OCI-M1 (cell line): ENCODE data around the gene ZNF750.

ENCODE experiments used
- DNase-seq: peaks from one replicate; lab custom pipeline; 2025; lab: John Stamatoyannopoulos, UW

The ZNF750 gene

DNA sequence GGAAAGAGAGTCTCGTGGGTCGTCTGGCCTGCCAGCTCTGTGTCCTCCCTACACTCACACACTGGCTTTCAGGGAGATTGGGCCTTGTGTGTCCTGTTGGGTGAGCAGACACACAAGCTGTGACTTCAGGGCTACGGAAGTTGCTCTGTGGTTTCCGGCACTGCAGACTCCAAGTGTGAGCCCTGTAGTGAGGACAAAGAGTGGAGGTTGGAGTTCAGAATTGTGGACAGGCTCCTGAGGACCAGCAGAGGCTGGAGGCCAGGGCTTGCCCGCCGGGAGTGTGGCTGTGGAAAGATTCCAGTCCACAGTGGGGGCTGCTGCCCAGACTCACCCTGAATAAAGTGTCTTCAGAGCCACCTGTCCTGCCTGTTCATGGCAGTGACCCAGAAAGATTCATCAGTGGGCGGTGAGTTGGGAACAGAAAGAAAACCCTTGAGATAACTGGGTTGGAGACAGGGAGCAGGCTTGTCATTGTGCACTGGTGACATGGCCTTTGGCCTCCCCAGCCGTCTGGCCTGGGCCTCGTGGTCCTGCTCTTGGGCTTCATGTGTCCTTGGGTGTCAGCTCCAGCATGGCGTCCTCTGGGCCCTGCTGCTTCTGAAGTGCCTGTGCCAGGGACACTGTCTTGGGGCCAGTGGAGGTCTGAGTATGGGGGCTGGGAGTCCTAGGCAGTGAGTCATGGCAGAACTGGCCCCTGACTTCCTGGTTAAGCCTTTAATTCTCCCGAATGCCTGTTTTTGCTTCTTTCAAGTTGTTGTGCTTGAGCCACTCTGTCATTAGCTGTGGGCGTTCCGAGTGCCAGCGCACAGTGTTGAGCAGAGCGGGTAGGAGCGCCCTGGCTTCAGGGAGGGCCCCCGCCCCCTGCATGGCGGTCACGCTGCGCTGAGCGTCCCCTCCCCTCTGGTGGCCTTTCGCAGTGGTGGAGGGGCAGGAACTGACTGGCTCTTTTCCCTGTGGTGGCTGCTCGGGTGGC is 19.9 kb upstream of the ZNF750 start:
- no peak for DNase-seq

DNA sequence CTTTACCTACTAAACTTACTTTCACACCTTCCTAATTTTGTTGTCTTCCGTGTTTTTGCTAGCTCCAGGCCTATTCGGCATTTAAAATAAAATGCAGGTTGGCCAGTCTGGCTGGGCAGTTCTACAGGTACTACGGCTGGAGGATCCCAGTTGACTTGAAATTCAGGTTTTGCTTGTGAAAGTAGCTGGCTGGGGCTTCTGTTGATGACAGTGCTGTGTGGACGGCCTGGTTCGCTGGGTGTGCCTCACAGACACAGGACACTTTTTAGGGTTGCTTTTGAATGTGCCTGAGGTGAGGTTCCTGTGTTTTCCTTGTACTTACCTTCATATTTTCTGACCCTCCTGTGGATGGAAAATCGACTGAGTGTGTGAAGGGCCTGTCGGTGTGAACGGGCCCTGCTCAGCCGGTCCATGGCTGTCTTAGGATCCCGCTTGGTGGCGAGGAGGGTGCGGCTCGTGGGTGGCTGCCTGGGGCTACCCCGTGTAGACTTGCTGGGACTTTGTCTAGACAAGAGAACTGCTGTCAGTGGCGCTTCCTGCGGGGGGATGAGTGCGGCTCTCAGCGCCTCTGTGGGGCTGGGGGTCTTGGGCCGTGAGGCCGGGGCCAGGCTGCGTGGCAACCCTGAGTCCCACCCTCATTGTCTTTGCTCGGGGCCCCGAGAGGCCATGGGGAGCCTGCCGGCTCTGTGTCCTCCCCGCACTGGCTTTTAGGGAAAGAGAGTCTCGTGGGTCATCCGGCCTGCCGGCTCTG is 18.7 kb upstream of the ZNF750 start:
- DNase-seq = no peak

DNA sequence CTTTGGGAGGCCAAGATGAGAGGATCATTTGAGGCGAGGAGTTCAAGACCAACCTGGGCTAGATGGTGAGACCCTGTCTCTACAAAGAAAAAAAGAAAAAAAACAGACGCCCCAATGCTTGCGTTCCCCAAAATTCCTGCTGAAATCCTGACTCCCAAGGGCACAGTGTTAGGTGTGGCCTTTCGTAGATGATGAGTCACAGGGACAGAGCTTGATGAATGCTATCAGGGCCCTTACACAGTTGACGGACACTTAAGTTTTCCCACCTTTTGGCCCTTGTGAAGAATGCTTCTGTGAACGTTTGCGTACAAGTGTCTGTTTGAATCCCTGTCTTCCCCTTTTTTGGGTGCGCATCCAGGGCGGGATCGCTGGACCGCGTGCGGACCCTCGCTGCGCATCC is 16.5 kb upstream of the ZNF750 start:
- DNase-seq = no peak

DNA sequence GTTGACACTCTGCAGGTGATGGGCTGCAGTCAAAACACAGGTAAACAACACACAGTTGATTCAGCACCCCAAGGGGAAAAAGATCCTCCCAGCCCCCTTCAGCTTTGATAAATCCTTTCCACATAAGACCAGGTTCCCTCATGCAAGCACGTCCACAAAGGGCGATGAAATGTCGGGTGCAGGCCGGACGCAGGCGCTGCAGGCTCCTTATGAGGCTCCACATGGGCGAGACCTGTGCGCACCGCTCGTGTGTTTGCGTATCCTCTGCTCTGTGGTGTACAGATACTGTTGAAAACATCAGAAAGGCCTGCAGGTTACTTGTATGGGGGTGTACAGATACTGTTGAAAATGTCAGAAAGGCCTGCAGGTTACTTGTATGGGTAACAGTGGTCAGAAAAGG is 14.4 kb upstream of the ZNF750 start:
- DNase-seq = no peak

DNA sequence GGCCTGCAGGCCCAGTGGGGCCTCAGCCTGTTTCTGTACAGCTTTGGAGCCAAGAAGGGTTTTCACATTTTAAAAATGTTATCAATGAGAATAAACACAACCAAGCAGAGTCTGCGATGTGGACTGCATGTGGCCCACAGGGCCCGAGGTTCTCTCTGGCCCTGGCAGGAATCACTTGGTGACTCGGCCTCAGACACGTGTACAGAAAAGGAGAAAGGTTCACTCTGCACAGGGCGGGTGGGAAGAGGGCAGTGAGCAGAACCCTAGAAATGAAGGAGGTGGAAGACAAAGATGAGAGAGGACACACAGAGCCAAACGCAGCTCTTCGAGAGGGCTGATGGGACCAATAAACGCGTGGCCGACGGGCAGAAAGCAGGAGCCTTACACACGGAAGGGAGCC is 11.6 kb upstream of the ZNF750 start:
- DNase-seq = no peak

DNA sequence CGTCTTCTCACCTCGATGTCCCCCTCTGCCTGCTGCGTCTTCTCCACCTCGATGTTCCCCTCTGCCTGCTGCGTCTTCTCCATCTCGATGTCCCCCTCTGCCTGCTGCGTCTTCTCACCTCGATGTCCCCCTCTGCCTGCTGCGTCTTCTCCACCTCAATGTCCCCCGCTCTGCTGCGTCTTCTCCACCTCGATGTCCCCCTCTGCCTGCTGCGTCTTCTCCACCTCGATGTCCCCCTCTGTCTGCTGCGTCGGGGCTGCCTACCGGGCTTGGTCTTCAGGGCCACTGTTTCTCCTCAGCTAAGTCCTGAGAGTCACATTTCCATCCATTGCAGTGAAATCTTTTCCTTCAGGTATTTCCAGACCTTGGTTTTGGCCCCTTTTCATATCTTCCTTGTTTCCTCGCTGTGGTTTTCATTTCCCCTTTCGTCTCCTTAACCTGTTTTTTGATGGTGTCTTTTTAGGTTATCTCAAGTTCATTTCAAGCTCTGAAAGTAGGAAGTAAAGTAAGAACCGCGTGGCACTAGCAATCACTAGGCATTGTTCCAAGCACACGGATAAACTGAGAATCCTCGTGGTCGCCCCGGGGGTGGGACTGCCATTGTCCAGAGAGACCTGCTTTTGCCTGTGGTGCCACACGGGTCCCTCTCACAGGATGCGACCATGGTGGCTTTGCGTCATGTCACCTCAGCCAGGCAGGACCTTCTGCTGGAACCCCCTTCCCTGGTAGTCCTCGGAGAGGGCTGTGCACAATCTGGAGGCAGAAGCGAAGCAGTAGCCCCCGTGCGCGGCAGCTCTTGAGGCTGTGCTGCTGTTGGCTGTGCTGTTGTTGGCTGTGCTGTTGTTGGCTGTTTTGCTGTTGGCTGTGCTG is 9.5 kb upstream of the ZNF750 start:
- DNase-seq = peak; percentile 40

DNA sequence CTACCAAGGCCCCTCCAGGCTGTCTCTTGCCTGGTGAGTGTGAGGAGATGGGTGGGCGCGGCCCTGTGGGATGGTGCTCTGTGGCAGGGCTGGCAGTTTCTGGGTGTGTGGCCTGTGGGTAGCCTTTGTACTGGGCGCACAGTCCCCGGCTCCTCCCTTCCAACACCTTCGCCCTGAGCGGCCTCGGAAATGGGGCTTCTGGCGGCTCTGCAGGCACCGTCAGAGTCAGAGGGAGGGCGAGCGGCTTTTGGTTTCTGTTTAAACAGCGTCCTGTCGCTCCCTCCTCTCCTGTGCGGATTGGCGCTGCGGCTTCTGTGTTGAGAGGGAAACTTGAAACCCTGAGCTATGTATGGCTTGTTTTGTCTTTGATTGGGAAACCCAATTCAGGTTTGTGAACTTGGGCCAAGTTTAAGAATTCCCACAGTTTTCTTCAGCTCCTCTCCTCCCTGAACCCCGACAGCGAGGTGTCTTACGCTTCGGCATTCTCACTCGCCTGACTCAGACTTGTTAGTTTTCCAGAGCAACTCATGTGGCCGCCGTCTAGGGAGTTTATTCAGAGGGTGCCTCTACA is 8.3 kb upstream of the ZNF750 start:
- DNase-seq = no peak

DNA sequence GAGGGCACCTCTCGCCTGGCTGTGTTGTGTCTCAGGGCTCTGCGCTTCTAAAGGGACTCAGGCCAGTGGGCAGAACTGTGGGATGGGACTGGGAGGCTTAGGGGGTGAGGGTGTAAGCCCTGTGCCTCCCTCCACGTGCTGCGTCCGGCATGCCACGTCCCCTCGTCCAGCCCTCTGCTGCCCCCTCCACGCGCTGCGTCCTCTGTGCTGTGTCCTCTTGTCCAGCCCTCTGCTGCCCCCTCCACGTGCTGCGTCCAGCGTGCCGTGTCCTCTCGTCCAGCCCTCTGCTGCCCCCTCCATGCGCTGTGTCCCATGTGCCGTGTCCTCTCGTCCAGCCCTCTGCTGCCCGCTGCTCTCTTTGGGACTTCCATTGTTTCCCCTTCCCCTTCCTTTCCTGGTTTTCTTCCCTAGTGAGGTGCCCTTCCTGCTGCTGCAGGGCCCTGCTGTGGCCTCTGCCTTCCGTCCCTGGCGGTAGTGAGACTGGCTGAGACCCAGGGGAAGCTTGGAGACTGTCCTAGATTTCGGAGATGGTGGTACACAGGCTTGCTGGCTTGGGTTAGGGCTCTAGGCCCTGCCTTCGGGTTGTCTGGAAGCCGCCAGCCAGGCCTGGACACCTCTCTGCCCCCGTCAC is 6.4 kb upstream of the ZNF750 start:
- DNase-seq = no peak

DNA sequence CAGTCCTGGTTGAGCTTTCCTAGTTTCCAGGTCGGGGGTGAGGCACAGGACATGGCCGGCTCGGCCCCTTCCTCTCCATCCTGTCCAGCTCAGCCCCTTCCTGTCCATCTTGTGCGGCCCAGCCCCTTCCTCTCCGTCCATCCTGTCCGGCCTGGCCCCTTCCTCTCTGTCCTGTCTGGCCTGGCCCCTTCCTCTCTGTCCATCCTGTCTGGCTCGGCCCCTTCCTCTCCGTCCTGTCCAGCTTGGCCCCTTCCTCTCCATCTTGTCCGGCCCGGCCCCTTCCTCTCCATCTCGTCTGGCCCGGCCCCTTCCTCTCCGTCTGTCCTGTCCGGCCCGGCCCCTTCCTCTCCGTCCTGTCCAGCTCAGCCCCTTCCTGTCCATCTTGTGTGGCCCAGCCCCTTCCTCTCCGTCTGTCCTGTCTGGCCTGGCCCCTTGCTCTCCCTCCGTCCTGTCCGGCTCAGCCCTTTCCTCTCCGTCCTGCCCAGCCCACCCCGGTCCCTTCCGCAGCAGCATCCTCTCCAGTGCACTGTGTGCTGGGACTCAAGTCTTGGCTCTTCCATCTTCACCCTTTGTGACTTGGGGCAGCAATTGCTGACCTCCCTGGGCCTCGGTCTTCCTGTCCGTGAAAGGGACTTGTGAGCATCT is 5.5 kb upstream of the ZNF750 start:
- no peak for DNase-seq

DNA sequence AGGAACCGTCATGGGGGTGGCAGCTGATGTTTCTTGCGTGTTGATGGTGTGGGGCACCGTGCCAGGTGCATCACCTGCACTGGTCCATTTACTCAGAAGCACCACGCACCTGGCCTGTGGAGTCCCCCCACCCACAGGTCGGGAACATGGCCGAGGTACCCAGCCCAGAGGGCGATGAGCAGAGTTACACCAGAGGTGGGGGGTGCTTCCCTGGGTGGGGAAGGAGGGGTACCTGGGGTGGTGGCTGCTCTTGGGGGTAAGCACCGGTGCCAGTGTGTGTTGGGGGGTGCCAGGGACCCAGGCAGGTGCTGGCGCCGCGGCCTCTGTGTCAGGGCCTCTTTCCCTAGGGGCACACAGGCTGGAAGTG is 5.0 kb upstream of the ZNF750 start:
- DNase-seq = no peak

DNA sequence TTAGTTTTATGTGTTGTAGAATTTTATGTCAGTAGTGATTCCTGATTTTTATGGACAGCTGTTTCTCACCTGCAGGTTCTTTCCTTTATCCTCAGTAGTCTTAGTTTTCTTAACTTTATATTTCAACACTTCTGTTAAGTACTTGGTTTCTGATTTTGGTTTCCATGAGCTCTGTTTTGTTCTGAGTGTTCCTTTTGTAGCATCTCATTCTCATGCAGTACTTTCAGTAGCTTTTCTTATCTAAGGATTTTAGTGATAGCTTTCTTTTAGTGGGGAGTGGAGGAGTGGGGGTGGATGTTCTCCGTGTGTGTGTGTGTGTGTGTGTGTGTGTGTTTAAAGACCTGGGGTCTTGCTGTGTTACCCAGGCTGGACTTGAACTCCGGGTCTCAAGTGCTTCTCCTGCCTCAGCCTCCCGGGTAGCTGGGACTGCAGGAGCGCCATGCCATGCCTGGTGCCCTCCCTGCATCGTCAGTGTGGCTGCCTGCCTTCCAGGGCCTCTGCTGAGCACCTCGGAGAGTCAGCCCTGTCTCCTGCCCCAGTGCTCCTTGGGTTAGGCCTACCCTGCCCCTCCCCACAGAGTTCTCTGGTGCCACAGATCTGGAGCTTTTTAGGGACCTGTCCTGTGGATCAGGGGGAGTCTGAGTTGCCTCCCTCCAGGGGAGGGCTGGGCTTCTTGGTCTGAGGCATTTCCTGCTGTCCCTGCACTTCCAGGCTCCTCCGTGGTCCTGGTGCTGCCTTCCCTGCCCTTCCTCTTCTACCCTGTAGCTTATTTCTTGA is 4.3 kb upstream of the ZNF750 start:
- no peak for DNase-seq

DNA sequence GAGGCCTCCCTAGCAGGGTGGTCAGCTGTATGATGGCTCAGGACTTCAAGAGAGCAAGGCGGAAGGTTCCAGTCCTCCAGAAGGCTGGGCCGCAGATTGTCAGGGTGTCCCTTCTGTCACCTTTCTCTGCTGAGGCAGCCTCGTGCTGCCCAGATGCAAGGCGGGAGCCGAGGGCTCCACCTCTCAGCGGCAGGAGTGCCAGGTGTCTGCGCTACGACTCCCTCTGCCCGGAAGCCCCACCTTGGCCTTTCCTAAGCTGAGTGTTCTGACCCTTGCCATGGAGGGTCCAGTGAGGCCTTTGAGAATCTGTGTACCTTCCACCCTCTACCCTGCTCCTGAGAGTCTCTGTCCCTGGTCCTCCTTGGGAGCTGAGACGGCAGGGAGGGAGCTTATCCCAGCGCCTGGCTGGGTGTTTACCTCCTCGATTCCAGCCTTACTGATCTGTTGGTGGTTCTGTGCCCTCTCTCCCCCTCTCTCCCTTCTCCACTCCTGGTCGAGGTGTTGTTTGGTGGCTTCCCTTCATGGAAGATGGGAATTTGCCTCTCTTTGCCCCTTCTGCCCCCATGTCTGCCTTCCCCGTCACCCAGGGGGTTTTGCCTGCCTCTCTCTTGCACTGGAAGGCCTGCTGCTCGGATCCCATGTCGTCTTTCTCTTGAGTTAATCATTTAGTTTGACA is 2.2 kb upstream of the ZNF750 start:
- DNase-seq = no peak

DNA sequence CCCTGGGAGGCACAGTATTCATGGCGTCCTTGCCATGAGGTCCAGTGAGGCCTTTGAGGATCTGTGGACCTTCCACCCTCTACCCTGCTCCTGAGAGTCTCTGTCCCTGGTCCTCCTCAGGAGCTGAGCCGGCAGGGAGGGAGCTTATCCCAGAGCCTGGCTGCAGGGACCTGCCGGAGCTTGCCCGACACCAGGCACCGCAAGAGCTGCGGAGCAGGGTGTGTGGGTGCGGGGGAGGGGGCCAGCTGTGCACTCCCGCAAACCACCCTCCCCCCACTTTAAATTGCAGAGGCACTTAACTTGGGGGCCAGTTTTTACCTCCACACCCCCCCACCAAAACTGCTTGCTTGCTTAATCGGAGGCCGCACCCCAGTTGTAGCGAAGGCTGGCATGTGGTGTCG is 609 bp upstream of the ZNF750 start:
- DNase-seq = no peak

DNA sequence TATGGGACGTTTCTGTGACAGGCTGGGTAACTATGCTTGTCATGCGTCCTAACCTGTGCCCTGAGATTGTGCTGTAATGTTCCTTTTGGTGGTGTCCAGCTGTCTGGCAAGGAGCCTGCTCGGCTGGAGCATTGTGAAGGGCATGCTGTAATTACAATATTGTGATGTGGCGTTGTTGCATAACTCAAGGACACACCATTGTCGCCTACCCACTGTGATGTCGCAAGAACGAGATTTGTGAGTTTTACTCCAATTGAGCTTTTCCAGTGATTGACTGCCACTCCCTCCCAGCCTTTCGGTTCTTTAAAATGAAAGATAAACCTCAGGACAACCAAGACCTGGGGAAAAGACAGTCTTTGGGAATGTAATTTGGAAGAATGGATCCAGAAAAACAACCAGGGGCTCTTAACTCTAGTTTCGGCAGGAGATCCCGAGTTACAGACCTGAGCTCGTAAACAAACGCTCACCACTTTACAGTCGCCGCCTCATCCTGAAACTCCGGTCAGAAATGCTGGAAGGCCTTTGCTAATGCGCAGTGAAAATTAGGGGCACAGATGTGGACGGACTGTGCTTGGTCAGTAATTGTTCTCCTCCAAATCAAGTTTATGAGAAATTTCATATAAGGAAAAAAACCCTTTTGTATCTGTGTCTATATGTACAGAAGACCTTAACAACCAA is 1.3 kb downstream of the ZNF750 start:
- DNase-seq = peak; percentile 31

DNA sequence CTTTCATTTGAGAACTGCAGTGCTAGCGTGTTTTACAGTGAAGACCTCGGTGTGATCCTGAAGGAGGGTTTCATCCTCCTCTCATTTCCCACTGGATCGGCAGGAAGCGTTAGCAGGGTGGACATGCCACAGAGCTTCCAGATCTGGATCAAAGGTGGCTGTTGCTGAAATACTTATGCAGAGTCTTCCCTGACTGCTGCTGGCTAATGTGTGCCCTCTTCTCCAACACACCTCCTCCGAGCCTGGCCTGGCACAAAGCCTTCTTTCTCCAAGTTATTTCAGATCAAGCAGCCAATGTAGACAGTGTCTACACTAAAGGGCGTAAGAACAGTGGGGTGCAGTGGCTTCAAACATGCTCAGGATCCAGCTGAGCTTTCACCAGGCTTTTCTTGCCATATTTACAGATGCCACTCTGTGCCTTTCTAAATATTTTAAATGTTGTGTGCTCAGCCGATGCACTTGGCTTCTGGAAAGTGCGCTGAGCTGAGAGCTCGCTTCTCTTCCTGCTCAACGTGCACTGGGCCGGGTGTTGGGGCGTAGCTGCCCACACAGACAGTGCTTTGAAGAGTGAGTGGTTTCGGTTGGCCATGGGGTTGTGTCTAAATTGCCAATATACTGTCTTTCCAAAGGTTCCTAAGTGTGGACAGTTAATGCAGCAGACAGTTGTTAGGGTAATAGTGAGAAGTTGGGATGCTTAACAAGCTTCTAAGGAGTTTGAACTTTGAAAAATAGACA is 2.1 kb downstream of the ZNF750 start:
- DNase-seq = no peak

DNA sequence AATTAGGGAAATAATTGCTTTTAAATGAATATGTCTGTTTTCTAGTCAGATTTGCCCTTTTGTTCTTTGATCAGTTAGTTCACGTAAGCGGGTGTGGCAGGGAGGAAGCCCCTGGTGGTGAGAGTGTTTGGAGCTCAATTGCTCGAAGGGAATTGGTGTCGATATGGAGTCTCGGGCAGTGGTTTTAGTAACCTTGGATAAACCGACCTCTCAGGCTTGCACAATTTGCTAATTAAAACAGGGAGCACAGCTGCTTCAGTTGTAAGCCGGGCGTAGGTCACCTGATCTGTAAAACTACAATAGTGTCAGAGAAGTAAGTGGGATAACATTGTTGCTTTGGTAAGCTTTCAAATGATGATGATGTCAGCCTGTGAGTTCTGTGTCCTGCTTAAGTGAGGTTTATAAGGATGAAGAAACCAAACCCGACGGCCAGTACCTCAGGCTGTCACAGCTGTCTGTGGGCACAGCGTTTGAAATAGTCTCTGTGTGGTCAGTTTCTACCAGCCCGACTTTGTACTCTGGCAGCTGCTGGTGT is 2.9 kb downstream of the ZNF750 start:
- no peak for DNase-seq

DNA sequence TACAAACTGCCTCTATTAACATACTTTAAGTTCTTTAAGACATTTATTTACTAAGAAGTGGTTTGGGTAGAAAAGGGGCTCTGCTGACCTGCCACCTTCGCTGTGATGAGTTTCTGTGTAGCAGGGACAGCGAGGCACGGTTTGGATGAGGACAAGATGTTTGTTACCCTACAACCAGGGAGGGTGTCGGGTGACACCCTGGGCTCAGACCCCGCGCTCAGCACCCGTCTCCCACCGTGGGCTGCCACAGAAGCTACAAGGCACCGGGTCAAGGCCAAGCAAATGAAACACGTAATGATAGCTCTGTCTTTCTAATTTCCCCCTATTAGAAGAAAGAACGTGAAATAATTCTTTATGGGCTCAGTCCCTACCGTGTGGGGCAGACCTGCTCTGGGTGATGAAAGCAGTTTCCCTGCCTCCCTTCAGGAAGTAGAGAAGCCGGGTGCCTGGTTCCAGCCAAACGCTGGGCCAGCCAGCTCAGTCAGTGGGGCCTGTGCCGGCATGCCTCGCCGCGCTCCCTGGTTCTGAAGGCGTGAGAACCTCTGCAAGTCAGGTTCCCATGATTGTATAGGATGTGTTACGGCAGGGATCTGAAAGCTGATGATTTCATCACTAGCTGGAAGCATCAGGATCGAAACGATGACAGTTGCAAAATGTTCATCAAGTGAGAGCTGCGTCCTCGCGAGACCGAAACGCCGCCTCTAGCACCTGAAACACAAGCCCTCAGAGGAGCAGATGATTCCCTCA is 3.9 kb downstream of the ZNF750 start:
- no peak for DNase-seq
